Activated CD4-positive, alpha-beta T cell treated with anti-CD3 and anti-CD28 coated beads, Interleukin-2, amount 50 U/mL, for 16 hours (primary cell): ENCODE measurements around the gene SETBP1.

Experiments used
- DNase-seq: peaks from one replicate; pipeline ENCODE4 v3.0.0-alpha.2; 2020

The SETBP1 gene

GRCh38 chr18:44849361-44849760 is 168.7 kb downstream of the SETBP1 start:
- DNase-seq = no peak

GRCh38 chr18:44850001-44850400 is 169.3 kb downstream of the SETBP1 start:
- DNase-seq = no peak

DNA sequence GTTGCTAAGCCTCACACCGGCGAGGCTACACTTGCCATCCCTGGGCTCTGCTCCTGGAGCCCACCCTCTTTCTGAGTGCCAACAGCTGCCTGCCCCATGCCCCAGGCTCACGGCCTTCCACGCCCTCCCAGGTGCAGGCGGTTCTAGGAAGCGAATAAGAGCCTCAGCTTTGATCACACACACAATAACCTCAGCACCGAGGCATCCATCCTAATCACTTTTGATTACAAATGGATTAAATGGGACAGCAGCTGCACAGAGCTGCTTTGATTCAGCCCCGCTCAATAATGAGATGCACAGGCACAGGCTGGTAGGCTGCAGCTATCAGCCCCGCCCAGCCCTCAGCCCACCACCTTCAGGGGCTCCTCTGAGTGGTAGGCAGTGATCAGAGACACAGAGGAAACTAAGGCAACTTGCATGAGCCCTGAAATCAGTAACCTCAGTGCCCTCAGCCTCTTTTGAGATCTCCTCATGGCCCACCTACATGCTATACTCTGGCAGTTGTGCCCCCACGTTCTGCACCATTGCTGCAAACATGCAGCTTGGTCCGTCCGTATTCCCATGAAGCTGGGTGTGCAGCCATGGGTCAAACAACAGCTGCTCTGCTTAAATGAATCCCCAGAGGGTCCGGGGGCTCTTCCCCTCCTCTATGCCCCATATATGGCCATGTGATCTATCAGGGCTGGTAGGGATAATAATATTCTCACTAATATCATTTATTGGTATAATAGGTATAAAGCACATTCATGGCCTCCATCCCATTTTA is 171.4 kb downstream of the SETBP1 start:
- no peak for DNase-seq

GRCh38 chr18:44852818-44853217 is 172.1 kb downstream of the SETBP1 start:
- no peak for DNase-seq

- no peak for DNase-seq
These were observed 172.7 kb downstream of the SETBP1 start for GRCh38 chr18:44853430-44853829.

- no peak for DNase-seq
These were observed 175.0 kb downstream of the SETBP1 start for GRCh38 chr18:44855681-44856080.

DNA sequence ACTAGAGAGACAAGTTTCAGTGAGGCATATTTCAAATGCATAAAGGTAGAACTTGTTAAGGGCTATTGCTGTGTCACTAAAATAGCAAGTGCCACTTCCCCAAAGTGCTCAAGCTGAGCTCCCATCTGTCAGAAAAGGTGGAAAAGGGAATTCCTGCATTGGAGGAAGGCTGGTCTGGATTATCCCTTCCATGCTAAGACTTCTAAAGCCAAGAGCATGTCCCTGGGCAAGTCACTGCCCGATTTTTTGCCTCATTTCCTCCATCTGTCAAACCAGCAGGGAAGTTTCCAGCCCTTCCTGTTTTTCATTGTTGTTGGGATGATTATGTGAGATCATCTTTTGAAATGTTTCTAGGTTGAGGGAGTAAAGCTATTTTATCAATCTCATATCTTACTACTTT is 175.5 kb downstream of the SETBP1 start:
- DNase-seq = no peak

DNA sequence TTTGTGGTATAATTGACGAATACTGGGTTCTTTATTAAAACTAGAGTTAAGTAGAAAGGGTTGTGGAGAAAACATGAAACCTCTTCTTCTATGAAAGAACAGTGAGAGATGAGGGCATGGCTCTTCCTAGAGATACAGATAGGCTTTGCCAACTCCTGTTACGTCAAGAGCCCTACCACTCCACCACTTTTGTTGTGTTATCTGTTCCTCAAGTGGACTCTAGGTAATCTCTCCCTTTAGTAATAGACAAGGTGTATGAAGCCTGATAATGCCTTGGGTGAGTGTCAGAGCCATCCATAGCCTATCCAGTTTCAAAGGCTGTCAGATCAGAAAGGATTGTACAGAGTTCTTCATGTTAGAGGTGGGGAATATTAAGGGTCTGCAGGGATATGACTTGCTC is 176.4 kb downstream of the SETBP1 start:
- DNase-seq = no peak

DNA sequence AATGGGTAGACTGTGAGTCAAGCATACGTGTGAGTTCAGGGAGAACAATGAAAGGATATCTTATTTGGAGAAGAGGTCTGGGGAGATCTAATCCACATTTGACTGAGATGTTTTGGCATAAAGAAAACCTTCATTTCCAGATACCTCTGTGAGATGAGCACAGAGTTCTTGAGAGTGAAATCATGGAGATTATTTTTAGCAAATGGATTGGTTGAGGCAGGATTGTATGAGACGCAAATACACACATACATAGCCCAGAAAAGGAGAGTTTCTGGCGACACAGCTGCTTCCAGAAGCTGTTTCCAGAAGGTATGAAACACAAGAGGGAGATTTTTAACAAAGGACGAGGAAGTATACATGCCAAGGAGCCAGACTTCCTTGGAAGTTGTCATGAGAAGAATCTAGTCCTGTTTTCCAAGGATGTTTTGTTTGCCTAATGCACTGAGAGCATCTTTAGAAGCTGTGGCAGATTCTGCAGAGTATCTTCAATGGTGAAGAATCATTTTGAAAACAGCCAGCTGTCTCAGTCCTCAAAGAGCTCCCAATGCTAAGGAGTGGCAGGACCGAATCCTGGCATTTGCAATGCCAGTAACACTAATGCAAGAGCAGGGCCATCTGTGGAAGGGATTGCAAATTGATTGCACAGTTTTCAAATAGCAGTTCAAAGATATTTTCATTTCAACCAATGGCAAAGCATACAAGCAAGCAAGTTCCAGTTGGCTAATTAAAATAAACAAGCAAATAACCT is 177.2 kb downstream of the SETBP1 start:
- no peak for DNase-seq

- DNase-seq = no peak
These were observed 178.6 kb downstream of the SETBP1 start for GRCh38 chr18:44859263-44859662.

GRCh38 chr18:44859751-44860439 is 179.2 kb downstream of the SETBP1 start:
- DNase-seq = no peak

DNA sequence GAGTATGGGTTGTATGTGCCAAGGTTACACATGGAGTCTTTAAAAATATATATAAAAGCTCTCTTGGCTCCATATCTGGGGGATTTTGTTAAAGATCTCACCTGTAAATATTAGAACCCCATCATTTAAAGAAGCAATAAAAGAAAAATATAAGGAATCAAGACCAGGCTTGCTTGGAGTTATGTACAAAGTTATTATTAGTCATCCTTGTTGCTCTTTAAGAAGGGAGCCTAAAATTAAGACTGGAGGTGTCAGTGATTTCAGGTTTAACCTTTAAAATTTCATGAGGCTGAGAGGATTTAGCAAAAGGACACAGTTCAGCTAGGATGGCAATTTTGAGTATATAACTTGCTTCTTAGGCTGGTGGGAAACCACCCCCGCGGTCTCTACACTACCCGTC is 181.4 kb downstream of the SETBP1 start:
- DNase-seq = no peak

DNA sequence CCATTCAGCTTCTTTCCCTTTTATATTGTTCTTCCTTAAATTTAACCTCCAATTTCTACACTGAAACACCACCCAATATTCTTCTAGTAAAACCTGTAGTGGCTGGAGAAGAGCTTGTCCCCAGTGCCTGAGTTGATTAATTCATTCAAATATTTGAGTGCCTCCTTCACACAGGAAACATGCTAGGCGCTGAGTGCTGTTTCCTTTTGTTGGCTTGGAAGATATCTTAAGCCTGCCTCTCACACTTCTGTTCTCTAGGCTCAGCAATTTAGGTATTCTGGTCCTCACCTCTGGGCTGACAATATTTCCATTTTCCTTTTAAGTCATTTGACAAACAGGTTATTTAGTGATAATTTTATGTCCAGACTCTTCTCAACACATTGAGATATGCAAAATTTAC is 185.4 kb downstream of the SETBP1 start:
- DNase-seq = no peak

DNA sequence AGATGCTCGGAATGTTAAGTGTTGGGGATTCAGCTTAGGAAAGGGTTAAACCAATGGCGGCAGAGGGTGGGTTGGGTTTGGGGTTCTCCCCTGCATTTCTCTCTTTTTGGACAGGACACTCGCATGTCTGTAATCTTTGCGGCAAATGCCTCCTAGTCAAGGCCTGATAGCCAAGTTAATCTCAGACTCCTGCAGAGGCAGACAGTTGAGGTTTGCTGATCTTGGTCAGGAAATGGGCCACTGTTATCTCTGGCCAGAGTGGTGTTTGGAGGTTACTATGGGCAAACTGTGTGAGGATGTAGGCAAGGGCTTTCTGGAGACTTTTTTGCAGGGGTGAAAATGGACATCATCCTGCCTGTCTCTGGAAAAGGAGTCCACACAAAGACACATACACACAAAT is 188.8 kb downstream of the SETBP1 start:
- no peak for DNase-seq

DNA sequence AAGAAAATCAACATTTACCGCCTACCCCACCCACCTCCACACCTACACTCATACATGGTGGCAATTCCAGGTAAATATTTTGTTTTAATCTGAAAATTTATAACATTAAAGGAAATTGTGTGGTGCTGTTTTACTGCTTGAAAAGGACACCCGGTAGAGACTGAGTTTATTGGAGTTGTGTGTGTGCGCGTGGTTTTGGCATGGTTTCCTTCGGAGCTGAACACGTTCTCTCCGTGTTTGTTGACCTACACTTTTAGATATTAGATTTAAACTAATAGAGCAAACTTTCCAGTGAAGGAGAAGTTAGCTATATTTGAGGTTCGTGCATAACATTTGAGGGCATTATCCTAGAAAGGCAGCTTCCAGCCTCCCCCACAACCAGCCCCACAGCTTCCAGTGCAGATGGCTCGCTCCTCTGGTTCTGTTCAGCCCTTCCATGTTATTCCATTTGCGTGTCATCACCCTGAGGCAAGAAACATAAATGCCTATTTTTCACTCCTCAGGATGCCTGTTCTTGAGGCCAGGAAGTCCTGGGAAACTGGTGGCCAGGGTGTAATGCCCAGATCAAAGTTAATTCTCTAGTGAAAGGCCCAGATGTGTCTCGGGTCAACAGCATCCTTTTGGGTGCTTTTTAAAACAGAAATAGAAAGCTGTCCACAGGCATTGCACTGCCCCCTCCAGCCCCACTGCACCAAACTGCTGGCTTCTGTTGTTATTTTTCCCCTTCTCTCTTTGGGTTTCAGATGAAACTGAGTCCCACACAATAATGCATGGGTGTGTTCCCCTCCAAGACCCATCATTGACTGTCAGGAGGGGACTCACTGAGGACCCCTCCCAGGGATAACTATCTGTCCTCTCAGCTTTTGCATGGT is 190.2 kb downstream of the SETBP1 start:
- DNase-seq = no peak

- DNase-seq = no peak
These were observed 191.1 kb downstream of the SETBP1 start for GRCh38 chr18:44871771-44872170.

DNA sequence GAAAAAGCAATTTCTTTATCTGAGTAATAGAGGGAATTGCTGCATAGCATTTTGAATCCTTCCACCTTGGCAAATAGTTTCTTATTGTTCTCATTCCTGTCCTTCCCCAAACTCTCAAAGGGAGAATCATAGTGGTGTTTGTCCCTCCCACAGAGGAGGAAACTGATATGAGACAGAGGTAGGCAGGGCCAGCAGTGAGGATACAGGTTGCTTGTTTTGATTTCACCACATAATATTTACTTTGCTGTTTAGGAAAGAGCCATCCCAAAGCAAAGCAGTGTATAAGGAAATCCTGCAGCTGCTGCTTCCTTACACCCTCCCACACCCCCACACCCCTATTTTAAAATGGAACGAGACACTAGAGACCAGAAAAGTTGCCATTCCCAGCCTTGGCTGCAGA is 195.3 kb downstream of the SETBP1 start:
- DNase-seq = no peak

DNA sequence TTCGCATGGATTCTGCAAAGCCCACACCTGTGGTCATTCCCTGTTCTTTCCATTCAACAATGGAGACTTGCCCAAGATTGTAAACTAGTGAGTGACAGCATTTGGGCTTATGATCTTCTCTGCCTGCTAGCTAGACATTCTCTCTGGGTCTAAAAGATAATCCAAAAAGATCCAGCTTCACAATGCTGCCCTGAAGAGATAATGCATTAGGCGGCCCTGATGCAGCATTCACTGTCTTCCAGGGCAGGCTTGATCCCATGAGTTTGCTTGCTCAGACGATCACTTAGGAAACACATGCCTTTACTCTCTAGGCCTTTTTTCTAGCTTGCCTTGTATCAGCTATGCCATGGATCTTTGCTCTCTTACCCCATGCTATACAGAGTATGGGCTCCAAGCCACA is 196.1 kb downstream of the SETBP1 start:
- DNase-seq = no peak

- no peak for DNase-seq
These were observed 197.6 kb downstream of the SETBP1 start for GRCh38 chr18:44878335-44878734.

DNA sequence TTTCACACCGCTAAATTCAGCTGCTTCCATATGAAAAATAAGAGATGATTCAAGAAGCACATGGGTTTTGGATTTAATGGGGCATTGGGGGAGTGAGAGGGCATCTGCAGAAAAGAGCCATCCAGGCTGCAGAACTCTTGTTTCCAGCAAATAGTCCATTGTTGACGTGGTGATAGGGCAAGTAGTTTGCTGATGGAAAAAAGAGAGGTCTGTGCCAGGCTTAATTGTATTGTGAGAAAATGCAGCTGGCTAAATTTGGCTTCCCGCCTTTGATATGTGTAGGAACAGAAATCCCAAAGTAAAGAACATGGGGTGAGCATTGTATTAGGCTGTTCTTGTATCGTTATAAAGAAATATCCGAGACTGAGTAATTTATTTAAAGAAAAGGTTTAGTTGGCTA is 199.5 kb downstream of the SETBP1 start:
- no peak for DNase-seq

GRCh38 chr18:44881461-44882162 is 200.9 kb downstream of the SETBP1 start:
- no peak for DNase-seq

- no peak for DNase-seq
These were observed 201.6 kb downstream of the SETBP1 start for GRCh38 chr18:44882163-44882868.
